ENCODE measurements around the gene TRA2A. TPM values are rescaled to one million over a fixed set of nuclear protein-coding genes. Genes with fewer than 3 reads are reported as not detected.
"Not testable (repeated sequence)": the region's sequence is repeated elsewhere in the genome, so short reads cannot be mapped to it uniquely, and the experiment has no call there.

The TRA2A gene
- total and polyA plus RNA-seq, 7 donors, result 17.5 to 35.6 (median 29.0) TPM

DNA sequence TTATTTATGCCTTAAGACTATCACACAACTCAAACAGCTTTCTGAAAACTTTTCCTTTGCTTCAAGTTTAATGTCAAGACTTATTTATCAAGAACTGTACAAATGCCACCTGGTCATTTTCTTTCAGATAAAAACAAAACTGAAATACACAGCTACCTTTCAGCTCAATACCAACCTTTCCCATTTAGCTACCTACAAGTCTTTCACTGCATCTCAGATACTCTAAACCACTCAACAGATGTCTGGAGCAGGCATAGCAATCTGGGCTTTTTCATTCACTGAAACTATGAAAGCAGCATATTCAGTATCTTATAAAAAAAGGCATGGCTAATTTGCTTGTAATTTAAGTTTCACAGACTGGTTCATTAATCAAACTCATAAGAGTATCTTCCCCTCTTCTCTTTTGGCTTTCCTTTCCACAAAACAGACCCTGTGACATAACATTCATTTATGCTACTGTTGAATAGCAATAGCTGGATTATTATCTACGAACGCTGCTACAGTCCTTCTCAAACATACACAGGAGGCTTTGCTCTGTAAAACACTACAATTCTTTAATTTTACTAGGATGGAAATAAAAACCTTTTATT is 8.2 kb downstream of the TRA2A start:
- intact Hi-C loops (cut with DNase I), result no loop called here
- TF ChIP-seq, protein P1, sequence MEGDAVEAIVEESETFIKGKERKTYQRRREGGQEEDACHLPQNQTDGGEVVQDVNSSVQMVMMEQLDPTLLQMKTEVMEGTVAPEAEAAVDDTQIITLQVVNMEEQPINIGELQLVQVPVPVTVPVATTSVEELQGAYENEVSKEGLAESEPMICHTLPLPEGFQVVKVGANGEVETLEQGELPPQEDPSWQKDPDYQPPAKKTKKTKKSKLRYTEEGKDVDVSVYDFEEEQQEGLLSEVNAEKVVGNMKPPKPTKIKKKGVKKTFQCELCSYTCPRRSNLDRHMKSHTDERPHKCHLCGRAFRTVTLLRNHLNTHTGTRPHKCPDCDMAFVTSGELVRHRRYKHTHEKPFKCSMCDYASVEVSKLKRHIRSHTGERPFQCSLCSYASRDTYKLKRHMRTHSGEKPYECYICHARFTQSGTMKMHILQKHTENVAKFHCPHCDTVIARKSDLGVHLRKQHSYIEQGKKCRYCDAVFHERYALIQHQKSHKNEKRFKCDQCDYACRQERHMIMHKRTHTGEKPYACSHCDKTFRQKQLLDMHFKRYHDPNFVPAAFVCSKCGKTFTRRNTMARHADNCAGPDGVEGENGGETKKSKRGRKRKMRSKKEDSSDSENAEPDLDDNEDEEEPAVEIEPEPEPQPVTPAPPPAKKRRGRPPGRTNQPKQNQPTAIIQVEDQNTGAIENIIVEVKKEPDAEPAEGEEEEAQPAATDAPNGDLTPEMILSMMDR (IDR thresholded peaks at IDR 0.05), result no peak
- no peak for ATAC-seq
- Histone ChIP-seq H3K4me1 (peaks cover 44% of the 10 kb centered on the region), H3K36me3 (ENCODE audit: insufficient read depth in 1 of 2, low read depth in 1 of 2) (peaks cover 6 to 36% of the 10 kb centered on the region in 2 donors), H3K9me3 (no peaks in the 10 kb centered on the region), H3K27me3 (ENCODE audit: insufficient read depth in 3 of 3, low read length in 2 of 3) (no peaks in the 10 kb centered on the region), H3K4me3 (no peak overlapping the region), H3K27ac (no peak overlapping the region)
- WGBS, 3 donors, result 39 to 40% (median 39%) methylated on average over 2 of the region's 2 CpGs
- DNase-seq, result no peak

DNA sequence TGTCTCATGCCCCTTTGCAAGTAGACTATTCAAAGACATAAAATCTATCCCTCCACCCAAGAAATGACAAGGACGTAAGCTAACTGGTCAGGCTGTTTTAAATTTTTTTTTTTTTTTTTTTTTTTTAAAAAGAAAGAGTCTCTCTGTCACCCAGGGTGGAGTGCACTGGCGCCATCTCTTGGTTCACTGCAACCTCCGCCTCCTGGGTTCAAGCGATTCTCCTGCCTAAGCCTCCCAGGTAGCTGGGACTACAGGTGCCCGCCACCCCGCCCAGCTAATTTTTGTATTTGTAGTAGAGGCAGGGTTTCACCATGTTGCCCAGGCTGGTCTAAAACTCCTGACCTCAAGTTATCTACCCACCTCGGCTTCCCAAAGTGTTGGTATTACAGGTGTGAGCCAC is 11.2 kb downstream of the TRA2A start:
- intact Hi-C loops (cut with DNase I), result no loop called here
- DNase-seq (no peak), ATAC-seq (no peak)
- H3K4me1 ChIP-seq, result peaks cover 23% of the 10 kb centered on the region
- TF ChIP-seq, protein P1 (IDR thresholded peaks at IDR 0.05), result no peak
- 95 to 97% (median 97%) methylated on average over 7 of the region's 7 CpGs for WGBS, 3 donors
- H3K4me3 ChIP-seq, result no peak overlapping the region
- H3K9me3 ChIP-seq, result no peaks in the 10 kb centered on the region
- no peak overlapping the region for H3K27ac ChIP-seq
- no peaks in the 10 kb centered on the region for H3K27me3 ChIP-seq (ENCODE audit: insufficient read depth in 3 of 3, low read length in 2 of 3)
- peaks cover 14 to 66% of the 10 kb centered on the region in 2 donors for H3K36me3 ChIP-seq (ENCODE audit: insufficient read depth in 1 of 2, low read depth in 1 of 2)

DNA sequence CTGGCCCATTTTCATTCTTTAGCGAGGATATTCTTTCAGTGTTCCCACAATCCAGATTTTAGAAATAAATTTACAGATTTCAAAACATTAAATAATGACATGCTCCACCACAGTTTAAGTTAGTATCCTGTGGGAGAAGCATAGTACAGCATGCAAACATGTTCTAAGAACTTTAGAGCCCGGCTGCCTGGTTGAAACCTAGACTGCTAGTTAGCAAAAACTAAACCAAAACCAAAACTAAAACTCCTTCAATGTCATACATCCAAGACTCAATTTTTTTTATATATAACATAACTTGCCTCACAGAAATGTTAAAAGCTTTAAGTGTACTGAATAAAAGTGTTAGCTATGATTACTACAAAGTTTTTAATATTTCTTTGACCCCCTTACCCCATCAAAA is 17.0 kb downstream of the TRA2A start:
- intact Hi-C loops (cut with DNase I), result no loop called here
- no peaks in the 10 kb centered on the region for H3K4me1 ChIP-seq
- DNase-seq (no peak), ATAC-seq (no peak)
- WGBS, 3 donors, result 94 to 96% (median 95%) methylated on average over 2 of the region's 2 CpGs
- no peaks in the 10 kb centered on the region for H3K27me3 ChIP-seq (ENCODE audit: insufficient read depth in 3 of 3, low read length in 2 of 3)
- no peak overlapping the region for H3K4me3 ChIP-seq
- TF ChIP-seq, protein P1 (IDR thresholded peaks at IDR 0.05), result no peak
- H3K27ac ChIP-seq, result no peak overlapping the region
- no peaks in the 10 kb centered on the region for H3K9me3 ChIP-seq
- H3K36me3 ChIP-seq (ENCODE audit: insufficient read depth in 1 of 2, low read depth in 1 of 2), result peaks cover 15 to 100% of the 10 kb centered on the region in 2 donors

DNA sequence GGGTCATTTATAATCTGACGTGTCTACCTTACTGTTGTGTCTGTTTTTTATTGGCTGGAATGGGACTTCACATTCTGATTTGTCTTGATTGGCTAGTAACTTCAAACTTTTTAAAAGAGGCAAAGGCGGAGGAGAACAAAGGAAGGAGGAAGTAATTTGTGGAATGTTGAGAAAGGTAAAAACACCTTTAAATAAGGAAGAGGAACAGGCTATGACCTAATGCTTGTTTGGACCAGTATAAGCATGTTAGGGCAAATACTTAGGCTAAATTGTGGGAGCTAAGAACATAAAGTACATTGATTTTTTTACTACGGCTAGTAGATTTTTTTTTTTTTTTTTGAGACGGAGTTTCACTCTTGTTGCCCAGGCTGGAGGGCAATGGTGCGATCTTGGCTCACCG is 18.0 kb downstream of the TRA2A start:
- ATAC-seq; H3K27me3 ChIP-seq (ENCODE audit: insufficient read depth in 3 of 3, low read length in 2 of 3); H3K4me1 ChIP-seq; H3K27ac ChIP-seq; intact Hi-C loops (cut with DNase I); H3K9me3 ChIP-seq; DNase-seq; H3K4me3 ChIP-seq: not testable (repeated sequence)
- 88 to 91% (median 89%) methylated on average over 6 of the region's 6 CpGs for WGBS, 3 donors
- H3K36me3 ChIP-seq (ENCODE audit: insufficient read depth in 1 of 2, low read depth in 1 of 2), result peaks cover 13 to 100% of the 10 kb centered on the region in 2 donors

DNA sequence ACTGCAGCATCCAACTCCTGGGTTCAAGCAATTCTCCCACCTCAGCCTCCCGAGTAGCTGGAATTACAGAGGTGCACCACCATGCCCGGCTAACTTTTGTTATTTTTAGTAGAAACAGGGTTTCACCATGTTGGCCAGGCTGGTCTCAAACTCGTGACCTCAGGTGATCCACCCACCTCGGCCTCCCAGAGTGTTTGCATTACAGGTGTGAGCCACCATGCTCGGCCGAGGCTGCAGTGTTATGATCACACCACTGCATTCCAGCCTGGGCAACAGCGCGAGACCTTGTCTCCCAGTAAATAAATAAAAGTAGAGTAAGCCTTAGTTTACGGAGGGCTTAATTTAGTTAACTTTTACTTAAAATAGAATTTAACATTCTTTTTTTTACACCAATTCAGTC is 37.8 kb downstream of the TRA2A start:
- DNase-seq (no peak), ATAC-seq (no peak)
- Histone ChIP-seq H3K27me3 (ENCODE audit: insufficient read depth in 3 of 3, low read length in 2 of 3) (peaks cover 0 to 5% (median 3%) of the 10 kb centered on the region in 3 donors), H3K4me1 (no peaks in the 10 kb centered on the region), H3K36me3 (ENCODE audit: insufficient read depth in 1 of 2, low read depth in 1 of 2) (no peaks in the 10 kb centered on the region), H3K4me3 (no peak overlapping the region), H3K9me3 (no peaks in the 10 kb centered on the region), H3K27ac (no peak overlapping the region)
- 91 to 92% (median 92%) methylated on average over 9 of the region's 9 CpGs for WGBS, 3 donors
- intact Hi-C loops (cut with DNase I), result no loop called here
- TF ChIP-seq, protein P1 (IDR thresholded peaks at IDR 0.05), result no peak

Measured in psoas muscle (tissue), 8 donors.